Body of pancreas (tissue), 4 donors: ENCODE measurements around the gene CAST. TPM values are rescaled to one million over a fixed set of nuclear protein-coding genes. Genes with fewer than 3 reads are reported as not detected.

Experiments used
- ATAC-seq: fragments of 150-250 bp; one replicate; pipeline ENCODE4 v1.9.1; 2016
- DNase-seq, 4 donors: peaks; one replicate each; pipeline ENCODE4 v3.0.0-alpha.2; 2019
- H3K27ac ChIP-seq, 4 donors: fragments of 200-600 bp; sonication (generic); 1 replicate in 3 of 4; 2 replicates in 1 of 4; pipeline versions ENCODE4 v1.5.1 to v1.6.1; 2016 to 2019; ENCODE audit warnings: mild to moderate bottlenecking in 1 of 4, mixed read lengths in 1 of 4, moderate library complexity in 1 of 4
- H3K27me3 ChIP-seq, 2 donors: fragments of 200-600 bp; sonication (generic); one replicate each; pipeline ENCODE4 v1.6.0; 2016; ENCODE audit warnings: mild to moderate bottlenecking in 1 of 2
- H3K36me3 ChIP-seq, 2 donors: fragments of 200-600 bp; sonication (generic); replicated peaks in 1 of 2; 2 replicates each; pipeline ENCODE4 v1.5.1; 2016; ENCODE audit warnings: low read depth in 2 of 2; ENCODE audit not compliant: insufficient read depth in 1 of 2
- H3K4me1 ChIP-seq: fragments of 200-600 bp; sonication (generic); one replicate; pipeline ENCODE4 v1.6.0; 2016
- H3K4me3 ChIP-seq, 2 donors: fragments of 200-600 bp; sonication (generic); 1 replicate in 1 of 2; 2 replicates in 1 of 2; pipeline ENCODE4 v1.5.1; 2016 to 2019
- H3K9me3 ChIP-seq, 3 donors: fragments of 200-600 bp; sonication (generic); 1 replicate in 2 of 3; 2 replicates in 1 of 3; pipeline ENCODE4 v1.5.1; 2016
- CTCF ChIP-seq, 7 experiments: fragments of 450-650 bp in 4 of 7; fragments of 200-600 bp in 3 of 7; sonication (generic) in 3 of 7; IDR thresholded peaks; one replicate each; pipeline ENCODE4 v1.5.1; 2016 to 2019; ENCODE audit warnings: antibody characterized with exemption in 7 of 7
- POLR2A ChIP-seq, 3 donors: fragments of 450-650 bp; IDR thresholded peaks; one replicate each; pipeline ENCODE4 v1.6.1; 2016; ENCODE audit warnings: antibody characterized with exemption in 3 of 3, mild to moderate bottlenecking in 2 of 3
- WGBS, 2 donors: methylation state at CpG; one replicate each; pipeline ENCODE4 v1.1.5; 2017; 5-methylcytosine and 5-hydroxymethylcytosine counted together
- intact Hi-C: fragments of 100-400 bp; cut with DNase I; formaldehyde crosslinking; loops from one replicate; pipeline ENCODE4 v1.15.1; 2023
- total RNA-seq, 2 donors: library from RNA; depleted of rRNA; stranded (reverse); fragments of >200 nt; gene quantifications; one replicate each; pipeline ENCODE4 v1.1.0, GENCODE V29; 2016

Gene CAST
- total RNA-seq, 2 donors from 2014 or later = 130 to 157 TPM

- WGBS, 2 donors = 82 to 84% methylated on average over 5 of the region's 5 CpGs
- no peak for TF ChIP-seq CTCF (IDR thresholded peaks at IDR 0.05)
- no peak overlapping the region for H3K27ac ChIP-seq
- no peak overlapping the region for H3K4me3 ChIP-seq
- intact Hi-C loops = no loop called here
- ATAC-seq = no peak
- no peaks in the 10 kb centered on the region for H3K27me3 ChIP-seq
- no peaks in the 10 kb centered on the region for H3K4me1 ChIP-seq
- H3K36me3 ChIP-seq = no peaks in the 10 kb centered on the region
- DNase-seq = no peak
- no peaks in the 10 kb centered on the region for H3K9me3 ChIP-seq
Observed at GRCh38 chr5:96649681-96650540, 12.3 kb upstream of the CAST start.

- 79 to 80% methylated on average over 5 of the region's 5 CpGs for WGBS, 2 donors
- no peak for ATAC-seq
- H3K9me3 ChIP-seq = no peaks in the 10 kb centered on the region
- no peak overlapping the region for H3K27ac ChIP-seq
- H3K36me3 ChIP-seq = no peaks in the 10 kb centered on the region
- no peaks in the 10 kb centered on the region for H3K4me1 ChIP-seq
- intact Hi-C loops = no loop called here
- TF ChIP-seq CTCF (IDR thresholded peaks at IDR 0.05) = no peak
- no peak for TF ChIP-seq POLR2A (IDR thresholded peaks at IDR 0.05)
- no peak for DNase-seq
- H3K27me3 ChIP-seq = no peaks in the 10 kb centered on the region
- H3K4me3 ChIP-seq = no peak overlapping the region
Observed at GRCh38 chr5:96651047-96651446, 11.1 kb upstream of the CAST start.

- H3K4me1 ChIP-seq = no peaks in the 10 kb centered on the region
- H3K27me3 ChIP-seq = no peaks in the 10 kb centered on the region
- 62 to 86% methylated on average over 4 of the region's 4 CpGs for WGBS, 2 donors
- no peaks in the 10 kb centered on the region for H3K36me3 ChIP-seq
- no peak for ATAC-seq
- TF ChIP-seq POLR2A (IDR thresholded peaks at IDR 0.05) (no peak), CTCF (IDR thresholded peaks at IDR 0.05) (peak in 1 of 7 experiments; percentile 20)
- no peak for DNase-seq
- H3K4me3 ChIP-seq = no peak overlapping the region
- intact Hi-C loops = no loop called here
- H3K9me3 ChIP-seq = no peaks in the 10 kb centered on the region
- H3K27ac ChIP-seq = no peak overlapping the region
Observed at GRCh38 chr5:96651948-96652753, 10.0 kb upstream of the CAST start.

GRCh38 chr5:96652769-96653454 is 9.3 kb upstream of the CAST start:
- ATAC-seq (no peak), DNase-seq (no peak)
- intact Hi-C loops = no loop called here
- 20 to 79% methylated on average over 1 of the region's 1 CpG for WGBS, 2 donors
- no peaks in the 10 kb centered on the region for H3K27me3 ChIP-seq
- H3K36me3 ChIP-seq = no peaks in the 10 kb centered on the region
- TF ChIP-seq POLR2A (IDR thresholded peaks at IDR 0.05) = no peak
- no peak for TF ChIP-seq CTCF (IDR thresholded peaks at IDR 0.05)
- no peak overlapping the region for H3K27ac ChIP-seq
- no peaks in the 10 kb centered on the region for H3K4me1 ChIP-seq
- no peak overlapping the region for H3K4me3 ChIP-seq
- no peaks in the 10 kb centered on the region for H3K9me3 ChIP-seq
